ENCODE data around the gene ERAP2. TPM values are rescaled to one million over a fixed set of nuclear protein-coding genes. Genes with fewer than 3 reads are reported as not detected.

Gene ERAP2
- total and polyA plus RNA-seq, 2 of the 13 experiments (the other 11 are each of a cell fraction or from before 2014, with no cell fraction given), result 12.8 to 16.6 TPM

DNA sequence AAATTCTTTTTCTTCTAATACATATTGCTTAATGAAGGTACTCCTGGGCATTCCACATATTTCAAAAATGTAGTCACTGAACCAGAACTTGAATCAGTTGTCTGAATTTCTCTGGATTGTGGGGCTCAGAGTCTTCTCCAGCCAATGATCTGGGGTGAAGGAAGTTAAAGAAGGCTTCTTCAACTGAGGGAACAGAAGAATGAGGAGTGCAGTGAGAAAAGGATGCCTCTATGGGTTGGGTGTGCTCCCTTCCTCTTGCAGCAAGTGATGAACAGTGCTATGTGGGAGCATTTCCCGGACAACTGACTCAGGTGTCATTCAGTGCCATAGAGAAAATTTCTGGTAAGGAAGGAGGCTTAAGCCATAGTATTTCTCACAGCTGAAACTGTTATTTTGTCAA is 67.5 kb downstream of the ERAP2 start (continued):
- TF ChIP-seq MYC (CRISPR knock-in tag; IDR thresholded peaks at IDR 0.05; ENCODE audit: borderline replicate concordance) (no peak), ERF (CRISPR knock-in tag; IDR thresholded peaks at IDR 0.05) (no peak), NFE2L1 (CRISPR knock-in tag; IDR thresholded peaks at IDR 0.05; ENCODE audit: borderline replicate concordance) (no peak), ATRX (CRISPR knock-in tag; IDR thresholded peaks at IDR 0.05; ENCODE audit: borderline replicate concordance) (no peak), RAD51 (IDR thresholded peaks at IDR 0.05; ENCODE audit: borderline replicate concordance) (no peak)

DNA sequence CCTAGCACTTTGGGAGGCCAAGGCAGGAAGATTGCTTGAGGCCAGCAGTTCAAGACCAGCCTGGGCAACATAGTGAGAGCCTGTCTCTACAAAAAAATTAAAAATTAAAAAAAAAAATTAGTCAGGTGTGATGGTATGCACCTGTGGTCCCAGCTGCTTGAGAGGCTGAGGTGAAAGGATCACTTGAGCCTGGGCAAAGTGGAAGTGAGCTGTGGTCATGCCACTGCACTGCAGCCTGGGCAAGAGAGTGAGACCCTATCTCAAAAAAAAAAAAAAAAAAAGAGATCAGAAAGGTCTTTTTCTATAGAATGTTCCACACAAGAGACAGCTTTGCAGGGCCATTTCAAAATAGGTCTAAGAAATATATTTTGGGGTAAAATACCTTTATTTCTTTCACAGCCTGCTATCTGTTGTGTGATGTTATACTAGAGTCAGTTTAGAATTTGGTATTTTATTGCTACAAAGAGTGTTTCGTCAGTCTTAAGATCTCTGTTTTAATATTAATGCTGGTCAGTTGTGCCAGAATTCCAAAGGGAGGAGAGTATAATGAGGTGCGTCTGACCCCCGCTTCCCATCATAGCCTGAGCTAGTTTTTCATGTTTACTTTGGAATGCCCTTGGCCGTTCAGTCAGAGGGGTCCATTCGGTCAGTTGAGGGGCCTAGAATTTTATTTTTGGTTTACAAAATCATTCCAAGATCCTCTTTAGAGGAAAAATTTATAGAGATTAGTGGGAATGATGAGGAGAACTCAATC is 69.0 kb downstream of the ERAP2 start:
- Histone ChIP-seq H3K9me3 (ENCODE audit: low read length) (no peaks in the 10 kb centered on the region), H3K27ac (ENCODE audit: extremely low read length, insufficient read depth, low read length) (no peak overlapping the region), H3K9ac (ENCODE audit: insufficient read depth, low read depth, low read length) (no peak overlapping the region), H3K27me3 (ENCODE audit: control insufficient read depth in 1 of 2, insufficient read depth in 2 of 2, low read length in 2 of 2) (no peaks in the 10 kb centered on the region), H4K20me1 (ENCODE audit: insufficient read depth, low read length) (no peaks in the 10 kb centered on the region), H3K4me2 (ENCODE audit: low read depth, low read length) (no peak overlapping the region), H3K36me3 (replicated peaks in 1 of 2; ENCODE audit: control insufficient read depth in 1 of 2, insufficient read depth in 2 of 2, low read length in 2 of 2) (no peaks in the 10 kb centered on the region), H3K4me1 (ENCODE audit: insufficient read depth, low read length) (no peaks in the 10 kb centered on the region), H2AFZ (ENCODE audit: low read length) (no peak overlapping the region), H3K79me2 (ENCODE audit: insufficient read depth, low read length) (peaks cover 25% of the 10 kb centered on the region), H3K4me3 (replicated peaks in 1 of 3; ENCODE audit: insufficient read depth in 1 of 3, low read depth in 2 of 3, low read length in 3 of 3) (no peak overlapping the region)
- ChIA-PET POLR2A (no interaction called here), CTCF (ENCODE audit: low intra/inter-chr PET ratio, low total read pairs) (no interaction called here)
- in situ Hi-C loops (cut with HindIII; ENCODE audit: extremely low pct_ligation_motif_present, low pct_unique_long_range_greater_than_20kb), result no loop called here
- no TSS peak for BruUV-seq (replicated peaks)
- DNase-seq (ENCODE audit: low spot score) (no peak), ATAC-seq (no peak), FAIRE-seq (no peak)
- intact Hi-C loops (cut with micrococcal nuclease; ENCODE audit: unreplicated experiment), result no loop called here
- WGBS (ENCODE audit: low lambda C conversion rate), result 67% methylated on average over 5 of the region's 5 CpGs
- TF ChIP-seq TOE1 (CRISPR knock-in tag; IDR thresholded peaks at IDR 0.05) (no peak), ARNT (IDR thresholded peaks at IDR 0.05) (no peak), ZNF569 (CRISPR knock-in tag; IDR thresholded peaks at IDR 0.05; ENCODE audit: borderline replicate concordance) (no peak), ZNF367 (CRISPR knock-in tag; IDR thresholded peaks at IDR 0.05; ENCODE audit: borderline replicate concordance) (no peak), NR1H2 (CRISPR knock-in tag; IDR thresholded peaks at IDR 0.05; ENCODE audit: borderline replicate concordance, low read depth) (no peak), TP53 (CRISPR knock-in tag; conservative IDR thresholded peaks at IDR 0.05) (no peak), ZNF446 (CRISPR knock-in tag; IDR thresholded peaks at IDR 0.05) (no peak), ZSCAN21 (CRISPR knock-in tag; IDR thresholded peaks at IDR 0.05; ENCODE audit: borderline replicate concordance) (no peak), RORA (CRISPR knock-in tag; IDR thresholded peaks at IDR 0.05) (no peak), BCL6 (CRISPR knock-in tag; IDR thresholded peaks at IDR 0.05) (no peak)
- TF ChIP-seq, protein P1, sequence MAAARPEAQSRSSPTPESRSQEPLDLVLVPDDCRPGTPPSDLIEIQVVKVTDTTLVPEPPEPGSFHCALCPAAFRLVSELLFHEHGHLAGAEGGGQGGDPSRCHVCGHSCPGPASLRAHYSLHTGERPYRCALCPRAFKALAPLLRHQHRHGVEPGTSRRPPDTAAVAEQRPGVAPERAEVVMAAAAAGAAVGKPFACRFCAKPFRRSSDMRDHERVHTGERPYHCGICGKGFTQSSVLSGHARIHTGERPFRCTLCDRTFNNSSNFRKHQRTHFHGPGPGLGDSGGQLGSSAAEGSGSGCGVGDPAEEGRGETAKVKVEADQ (CRISPR knock-in tag; IDR thresholded peaks at IDR 0.05; ENCODE audit: borderline replicate concordance), result no peak
- TF ChIP-seq, protein P2, sequence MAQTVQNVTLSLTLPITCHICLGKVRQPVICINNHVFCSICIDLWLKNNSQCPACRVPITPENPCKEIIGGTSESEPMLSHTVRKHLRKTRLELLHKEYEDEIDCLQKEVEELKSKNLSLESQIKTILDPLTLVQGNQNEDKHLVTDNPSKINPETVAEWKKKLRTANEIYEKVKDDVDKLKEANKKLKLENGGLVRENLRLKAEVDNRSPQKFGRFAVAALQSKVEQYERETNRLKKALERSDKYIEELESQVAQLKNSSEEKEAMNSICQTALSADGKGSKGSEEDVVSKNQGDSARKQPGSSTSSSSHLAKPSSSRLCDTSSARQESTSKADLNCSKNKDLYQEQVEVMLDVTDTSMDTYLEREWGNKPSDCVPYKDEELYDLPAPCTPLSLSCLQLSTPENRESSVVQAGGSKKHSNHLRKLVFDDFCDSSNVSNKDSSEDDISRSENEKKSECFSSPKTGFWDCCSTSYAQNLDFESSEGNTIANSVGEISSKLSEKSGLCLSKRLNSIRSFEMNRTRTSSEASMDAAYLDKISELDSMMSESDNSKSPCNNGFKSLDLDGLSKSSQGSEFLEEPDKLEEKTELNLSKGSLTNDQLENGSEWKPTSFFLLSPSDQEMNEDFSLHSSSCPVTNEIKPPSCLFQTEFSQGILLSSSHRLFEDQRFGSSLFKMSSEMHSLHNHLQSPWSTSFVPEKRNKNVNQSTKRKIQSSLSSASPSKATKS (CRISPR knock-in tag; IDR thresholded peaks at IDR 0.05), result no peak
- TF ChIP-seq, protein P3, sequence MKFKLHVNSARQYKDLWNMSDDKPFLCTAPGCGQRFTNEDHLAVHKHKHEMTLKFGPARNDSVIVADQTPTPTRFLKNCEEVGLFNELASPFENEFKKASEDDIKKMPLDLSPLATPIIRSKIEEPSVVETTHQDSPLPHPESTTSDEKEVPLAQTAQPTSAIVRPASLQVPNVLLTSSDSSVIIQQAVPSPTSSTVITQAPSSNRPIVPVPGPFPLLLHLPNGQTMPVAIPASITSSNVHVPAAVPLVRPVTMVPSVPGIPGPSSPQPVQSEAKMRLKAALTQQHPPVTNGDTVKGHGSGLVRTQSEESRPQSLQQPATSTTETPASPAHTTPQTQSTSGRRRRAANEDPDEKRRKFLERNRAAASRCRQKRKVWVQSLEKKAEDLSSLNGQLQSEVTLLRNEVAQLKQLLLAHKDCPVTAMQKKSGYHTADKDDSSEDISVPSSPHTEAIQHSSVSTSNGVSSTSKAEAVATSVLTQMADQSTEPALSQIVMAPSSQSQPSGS (CRISPR knock-in tag; IDR thresholded peaks at IDR 0.05), result no peak
- TF ChIP-seq, protein P4, sequence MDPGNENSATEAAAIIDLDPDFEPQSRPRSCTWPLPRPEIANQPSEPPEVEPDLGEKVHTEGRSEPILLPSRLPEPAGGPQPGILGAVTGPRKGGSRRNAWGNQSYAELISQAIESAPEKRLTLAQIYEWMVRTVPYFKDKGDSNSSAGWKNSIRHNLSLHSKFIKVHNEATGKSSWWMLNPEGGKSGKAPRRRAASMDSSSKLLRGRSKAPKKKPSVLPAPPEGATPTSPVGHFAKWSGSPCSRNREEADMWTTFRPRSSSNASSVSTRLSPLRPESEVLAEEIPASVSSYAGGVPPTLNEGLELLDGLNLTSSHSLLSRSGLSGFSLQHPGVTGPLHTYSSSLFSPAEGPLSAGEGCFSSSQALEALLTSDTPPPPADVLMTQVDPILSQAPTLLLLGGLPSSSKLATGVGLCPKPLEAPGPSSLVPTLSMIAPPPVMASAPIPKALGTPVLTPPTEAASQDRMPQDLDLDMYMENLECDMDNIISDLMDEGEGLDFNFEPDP (CRISPR knock-in tag; conservative IDR thresholded peaks at IDR 0.05), result no peak

Data from HepG2 (cell line).